Activated CD4-positive, alpha-beta T cell treated with anti-CD3 and anti-CD28 coated beads for 48 hours (primary cell): Measurements from ENCODE around the gene ATP5F1D.
"Not testable (repeated sequence)": the region's sequence is repeated elsewhere in the genome, so short reads cannot be mapped to it uniquely, and the experiment has no call there.

Source experiments
- DNase-seq: peaks from one replicate; pipeline ENCODE4 v3.0.0-alpha.2; 2020

The ATP5F1D gene

GRCh38 chr19:1241417-1242095, at the start of gene ATP5F1D:
ATP5F1D (plus strand) TSS chr19:1241751; CDS start chr19:1241851, 100 bp downstream.
- peak; percentile 95 for DNase-seq

- no peak for DNase-seq
Measured at GRCh38 chr19:1199531-1199930, 42.0 kb upstream of the ATP5F1D start.

GRCh38 chr19:1200614-1201013, 40.9 kb upstream of the ATP5F1D start:
- not testable (repeated sequence) for DNase-seq

GRCh38 chr19:1205114-1206099, 36.1 kb upstream of the ATP5F1D start, which contains the start of gene STK11:
STK11 (plus strand) TSS chr19:1205778; CDS start chr19:1206914, 1,136 bp downstream.
- DNase-seq, result peak; percentile 100

DNA sequence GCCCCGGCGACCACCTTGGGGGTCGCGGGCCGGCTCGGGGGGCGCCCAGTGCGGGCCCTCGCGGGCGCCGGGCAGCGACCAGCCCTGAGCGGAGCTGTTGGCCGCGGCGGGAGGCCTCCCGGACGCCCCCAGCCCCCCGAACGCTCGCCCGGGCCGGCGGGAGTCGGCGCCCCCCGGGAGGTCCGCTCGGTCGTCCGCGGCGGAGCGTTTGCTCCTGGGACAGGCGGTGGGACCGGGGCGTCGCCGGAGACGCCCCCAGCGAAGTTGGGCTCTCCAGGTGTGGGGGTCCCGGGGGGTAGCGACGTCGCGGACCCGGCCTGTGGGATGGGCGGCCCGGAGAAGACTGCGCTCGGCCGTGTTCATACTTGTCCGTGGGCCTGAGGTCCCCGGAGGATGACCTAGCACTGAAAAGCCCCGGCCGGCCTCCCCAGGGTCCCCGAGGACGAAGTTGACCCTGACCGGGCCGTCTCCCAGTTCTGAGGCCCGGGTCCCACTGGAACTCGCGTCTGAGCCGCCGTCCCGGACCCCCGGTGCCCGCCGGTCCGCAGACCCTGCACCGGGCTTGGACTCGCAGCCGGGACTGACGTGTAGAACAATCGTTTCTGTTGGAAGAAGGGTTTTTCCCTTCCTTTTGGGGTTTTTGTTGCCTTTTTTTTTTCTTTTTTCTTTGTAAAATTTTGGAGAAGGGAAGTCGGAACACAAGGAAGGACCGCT, 35.2 kb upstream of the ATP5F1D start:
- DNase-seq, result no peak

DNA sequence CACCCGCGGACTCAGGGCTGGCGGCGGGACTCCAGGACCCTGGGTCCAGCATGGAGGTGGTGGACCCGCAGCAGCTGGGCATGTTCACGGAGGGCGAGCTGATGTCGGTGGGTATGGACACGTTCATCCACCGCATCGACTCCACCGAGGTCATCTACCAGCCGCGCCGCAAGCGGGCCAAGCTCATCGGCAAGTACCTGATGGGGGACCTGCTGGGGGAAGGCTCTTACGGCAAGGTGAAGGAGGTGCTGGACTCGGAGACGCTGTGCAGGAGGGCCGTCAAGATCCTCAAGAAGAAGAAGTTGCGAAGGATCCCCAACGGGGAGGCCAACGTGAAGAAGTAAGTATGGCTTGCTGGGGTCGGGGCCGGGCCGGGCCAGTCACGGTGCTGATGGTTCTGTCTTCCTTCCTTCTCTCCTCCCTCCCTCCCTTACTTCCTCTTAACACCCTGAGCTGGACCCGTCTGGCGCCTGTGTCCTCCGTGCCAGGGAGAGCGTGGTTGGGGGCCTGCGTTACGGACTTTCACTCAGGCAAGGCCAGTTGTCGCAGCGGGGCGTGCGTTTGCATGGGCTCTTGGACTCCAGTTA, 34.6 kb upstream of the ATP5F1D start:
- DNase-seq, result peak; percentile 43

DNA sequence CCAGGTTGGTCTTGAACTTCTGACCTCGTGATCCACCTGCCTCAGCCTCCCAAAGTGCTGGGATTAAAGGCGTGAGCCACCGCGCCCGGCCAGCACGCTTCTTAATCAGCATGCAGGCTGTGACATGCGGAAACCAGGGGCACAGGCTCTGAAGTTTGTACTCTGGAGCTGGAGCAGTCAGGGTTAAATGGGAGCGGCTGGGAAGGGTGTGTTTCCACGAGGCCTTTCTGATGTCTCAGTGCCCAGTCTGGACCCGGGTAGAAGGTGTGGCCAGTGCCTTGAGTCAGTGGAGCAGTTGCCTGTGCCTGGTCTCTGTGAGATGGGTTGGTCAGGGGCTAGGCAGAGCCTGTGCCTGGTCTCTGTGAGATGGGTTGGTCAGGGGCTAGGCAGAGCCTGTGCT, 32.7 kb upstream of the ATP5F1D start:
- not testable (repeated sequence) for DNase-seq

- DNase-seq, result no peak
Measured at GRCh38 chr19:1210227-1210538, 31.4 kb upstream of the ATP5F1D start.

- no peak for DNase-seq
Measured at GRCh38 chr19:1211494-1212234, 29.9 kb upstream of the ATP5F1D start.

DNA sequence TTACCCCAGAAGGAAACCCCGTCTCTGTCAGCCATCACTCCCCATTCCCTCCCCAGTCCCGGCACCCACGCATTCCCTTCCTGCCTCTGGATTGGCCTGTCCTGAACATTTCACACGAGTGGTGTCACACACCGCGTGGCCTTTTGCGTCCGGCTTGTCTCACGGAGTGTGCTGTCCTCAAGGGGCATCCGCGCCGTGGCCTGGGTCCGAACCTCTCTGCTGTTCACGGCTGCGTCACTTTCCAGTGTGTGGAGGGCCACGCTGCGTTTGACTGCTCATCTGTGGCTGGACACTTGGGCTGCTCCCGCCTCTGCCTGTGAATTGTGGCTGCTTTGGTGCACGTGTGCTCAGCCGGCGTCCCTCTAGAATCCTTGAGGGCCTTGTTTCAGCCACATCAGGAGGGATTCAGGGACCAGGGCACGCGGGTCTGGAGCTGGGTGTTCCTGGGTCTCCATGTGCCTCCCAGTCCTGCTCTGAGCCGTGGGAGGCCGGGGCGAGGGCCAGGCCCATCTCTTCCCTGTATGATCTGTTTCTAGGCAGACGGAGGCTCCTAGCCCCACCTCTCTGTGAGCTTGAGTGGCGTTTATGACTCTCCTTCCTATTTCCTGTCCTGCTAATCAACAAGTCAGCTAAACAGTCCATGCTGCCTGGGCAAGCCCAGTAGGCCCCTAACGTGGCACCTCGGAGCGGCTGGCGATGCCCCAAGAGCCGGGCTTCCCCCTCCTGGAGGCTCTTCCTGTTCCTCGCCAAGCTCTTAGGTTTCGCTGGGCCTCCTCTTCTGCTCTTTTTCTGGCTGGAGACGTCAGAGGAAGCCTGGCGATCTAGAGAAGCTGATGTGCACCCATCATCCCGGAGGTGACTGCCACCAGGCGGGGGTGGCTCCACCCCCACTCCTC, 27.9 kb upstream of the ATP5F1D start:
- peak; percentile 66 for DNase-seq

DNA sequence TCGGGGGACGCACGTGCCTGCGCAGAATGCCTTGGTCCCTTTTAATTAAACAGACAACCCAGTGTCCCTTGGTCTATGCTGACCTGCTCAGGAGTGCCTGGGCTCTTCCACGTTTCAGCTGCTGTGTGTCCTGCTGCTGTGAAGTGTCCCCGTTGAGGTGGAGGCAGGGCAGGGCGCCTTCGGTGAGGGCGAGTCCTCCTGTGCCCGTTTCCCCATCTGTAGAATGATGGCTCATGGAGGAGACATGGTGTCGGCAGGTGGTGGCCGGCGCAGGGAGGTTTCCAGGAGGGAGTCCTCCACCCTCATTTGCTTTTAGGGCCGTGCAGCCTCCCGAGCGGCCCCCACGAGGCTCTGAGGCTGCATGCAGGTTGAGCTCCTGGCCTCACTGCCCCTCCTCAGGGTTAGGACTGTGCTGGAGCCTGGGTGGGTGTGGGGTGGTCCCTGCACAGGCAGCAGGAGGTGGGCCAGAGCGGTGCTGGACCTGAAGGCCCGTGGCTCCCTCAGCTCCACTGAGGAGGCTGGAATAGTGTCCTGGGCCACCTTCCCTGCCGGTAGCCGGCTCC, 27.2 kb upstream of the ATP5F1D start:
- no peak for DNase-seq

GRCh38 chr19:1214862-1215731, 26.5 kb upstream of the ATP5F1D start:
- DNase-seq, result no peak

GRCh38 chr19:1216756-1217155, 24.8 kb upstream of the ATP5F1D start:
- DNase-seq, result no peak

DNA sequence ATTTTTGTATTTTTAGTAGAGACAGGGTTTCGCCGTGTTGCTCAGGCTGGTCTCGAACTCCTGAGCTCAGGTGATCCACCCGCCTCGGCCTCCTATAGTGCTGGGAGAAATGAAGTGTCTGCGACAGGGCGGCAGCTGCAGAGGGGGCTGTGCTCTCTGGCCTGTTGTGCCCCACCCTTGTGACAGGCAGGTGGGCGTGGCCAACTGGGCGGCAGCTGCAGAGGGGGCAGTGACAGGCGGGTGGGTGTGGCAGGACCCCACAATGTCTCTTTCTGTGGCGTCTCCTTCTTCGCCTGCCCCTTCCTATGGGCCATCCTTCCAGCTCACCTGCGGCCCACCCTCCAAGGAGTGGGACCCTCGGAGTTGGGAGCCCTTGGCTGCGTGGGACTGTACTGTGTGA, 24.2 kb upstream of the ATP5F1D start:
- no peak for DNase-seq

DNA sequence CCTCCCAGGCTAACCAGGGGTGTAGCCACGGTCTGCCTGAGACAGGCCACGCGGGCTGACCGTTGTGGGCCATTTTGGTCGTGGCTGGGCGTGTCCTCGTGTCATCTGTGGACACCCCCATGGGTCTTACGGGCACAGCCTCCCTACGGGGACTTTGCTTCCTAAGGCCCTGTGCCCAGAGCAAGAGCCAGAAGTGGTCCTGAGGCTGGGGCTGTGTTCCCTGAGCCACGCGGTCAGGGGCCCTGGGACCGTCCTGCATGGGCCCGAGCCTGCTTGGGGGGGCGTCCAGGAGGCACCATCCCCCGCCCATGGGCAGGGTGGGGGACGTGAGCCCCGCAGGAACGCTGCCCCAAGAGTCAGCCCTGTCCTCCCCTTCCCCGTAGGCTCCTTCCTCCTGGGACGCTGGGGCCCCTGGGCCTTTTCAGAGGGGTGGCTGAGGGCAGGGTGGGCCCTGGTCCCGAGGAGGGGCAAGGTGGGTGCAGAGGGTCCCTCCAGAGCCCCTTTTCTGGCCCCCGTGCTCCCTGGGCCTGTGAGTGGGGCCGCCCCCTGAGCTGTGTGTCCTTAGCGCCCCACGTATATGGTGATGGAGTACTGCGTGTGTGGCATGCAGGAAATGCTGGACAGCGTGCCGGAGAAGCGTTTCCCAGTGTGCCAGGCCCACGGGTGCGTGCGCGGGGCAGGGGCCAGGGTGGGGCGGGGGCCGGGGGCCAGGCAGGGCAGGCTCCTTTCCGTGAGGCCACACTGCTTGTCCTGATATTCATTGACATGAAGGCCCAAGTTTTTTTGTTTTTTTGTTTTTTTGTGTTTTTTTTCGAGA, 22.6 kb upstream of the ATP5F1D start:
- no peak for DNase-seq

DNA sequence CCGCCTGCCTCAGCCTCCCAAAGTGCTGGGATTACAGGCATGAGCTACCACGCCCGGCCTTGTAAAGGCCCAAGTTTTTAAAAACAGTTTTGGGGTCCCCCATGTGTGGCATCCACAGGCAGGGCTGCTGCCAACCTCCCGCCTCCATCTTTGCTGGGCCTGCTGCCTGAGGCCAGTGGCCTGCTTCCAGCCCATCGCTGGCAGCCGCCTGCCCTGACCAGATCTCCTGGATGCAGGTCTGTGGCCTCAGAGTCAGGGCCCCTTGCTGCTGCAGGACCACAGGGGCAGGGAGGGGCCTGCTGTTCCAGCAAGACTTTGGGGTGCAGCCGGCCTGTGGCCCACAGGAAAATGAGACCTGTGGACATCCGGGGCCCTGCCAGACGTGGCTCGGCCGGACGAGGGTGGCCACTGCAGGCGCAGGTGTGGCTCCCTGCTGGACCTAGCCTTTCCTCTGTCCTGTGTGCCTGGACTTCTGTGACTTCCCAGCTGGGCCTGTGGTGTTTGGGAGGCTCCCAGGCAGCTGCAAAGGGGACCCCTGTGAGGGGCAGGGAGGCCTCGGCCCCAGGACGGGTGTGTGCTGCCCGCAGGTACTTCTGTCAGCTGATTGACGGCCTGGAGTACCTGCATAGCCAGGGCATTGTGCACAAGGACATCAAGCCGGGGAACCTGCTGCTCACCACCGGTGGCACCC, 21.6 kb upstream of the ATP5F1D start:
- no peak for DNase-seq

DNA sequence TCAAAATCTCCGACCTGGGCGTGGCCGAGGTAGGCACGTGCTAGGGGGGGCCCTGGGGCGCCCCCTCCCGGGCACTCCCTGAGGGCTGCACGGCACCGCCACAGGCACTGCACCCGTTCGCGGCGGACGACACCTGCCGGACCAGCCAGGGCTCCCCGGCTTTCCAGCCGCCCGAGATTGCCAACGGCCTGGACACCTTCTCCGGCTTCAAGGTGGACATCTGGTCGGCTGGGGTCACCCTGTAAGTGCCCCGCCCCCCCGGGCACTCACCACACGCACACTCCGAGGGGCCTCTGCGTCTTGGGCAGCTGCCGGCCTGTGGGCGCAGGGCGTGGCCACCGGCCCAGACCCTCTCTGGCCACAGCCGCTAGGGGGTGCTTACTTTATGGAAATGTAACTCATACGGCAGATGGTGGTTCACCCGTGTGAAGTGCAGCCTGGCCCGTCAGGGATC, 21.0 kb upstream of the ATP5F1D start:
- DNase-seq, result no peak
